ENCODE data around the gene EPHA6.
A peak's percentile ranks its signal among the peaks of the same experiment; 100 is the strongest.

The EPHA6 gene

GRCh38 chr3:96813820-96814650 is at the start of gene EPHA6:
Gene EPHA6, plus strand, starts transcription at chr3:96814594.
- peak; percentile 57 for DNase-seq (ENCODE audit: low read depth)
- peak within 1 kb of the TSS; percentile 44 for H3K4me3 ChIP-seq (ENCODE audit: low read length)
- TF ChIP-seq CTCF (IDR thresholded peaks at IDR 0.05; ENCODE audit: insufficient read depth, low read depth, low read length, missing control alignments): peak; percentile 14

GRCh38 chr3:96776818-96777217 is 37.6 kb upstream of the EPHA6 start:
- DNase-seq (ENCODE audit: low read depth): no peak

GRCh38 chr3:96779810-96780209 is 34.6 kb upstream of the EPHA6 start:
- DNase-seq (ENCODE audit: low read depth): no peak
- TF ChIP-seq CTCF (IDR thresholded peaks at IDR 0.05; ENCODE audit: insufficient read depth, low read depth, low read length, missing control alignments): no peak

More at GRCh38 chr3:96776818-96777217, 37.6 kb upstream of the EPHA6 start:
- no peak overlapping the region for H3K4me3 ChIP-seq (ENCODE audit: low read length)
- no peak for TF ChIP-seq CTCF (IDR thresholded peaks at IDR 0.05; ENCODE audit: insufficient read depth, low read depth, low read length, missing control alignments)

GRCh38 chr3:96796101-96796500 is 18.3 kb upstream of the EPHA6 start:
- DNase-seq (ENCODE audit: low read depth): no peak
- TF ChIP-seq CTCF (IDR thresholded peaks at IDR 0.05; ENCODE audit: insufficient read depth, low read depth, low read length, missing control alignments): no peak
- H3K4me3 ChIP-seq (ENCODE audit: low read length): no peak overlapping the region

More at GRCh38 chr3:96779810-96780209, 34.6 kb upstream of the EPHA6 start:
- H3K4me3 ChIP-seq (ENCODE audit: low read length): no peak overlapping the region

- TF ChIP-seq CTCF (IDR thresholded peaks at IDR 0.05; ENCODE audit: insufficient read depth, low read depth, low read length, missing control alignments): no peak
- H3K4me3 ChIP-seq (ENCODE audit: low read length): no peak overlapping the region
- DNase-seq (ENCODE audit: low read depth): no peak
Observed at GRCh38 chr3:96803870-96804269, 10.5 kb upstream of the EPHA6 start.

GRCh38 chr3:96806341-96806740 is 8.1 kb upstream of the EPHA6 start:
- TF ChIP-seq CTCF (IDR thresholded peaks at IDR 0.05; ENCODE audit: insufficient read depth, low read depth, low read length, missing control alignments): no peak
- no peak overlapping the region for H3K4me3 ChIP-seq (ENCODE audit: low read length)
- DNase-seq (ENCODE audit: low read depth): no peak
